A673 (cell line): ENCODE measurements around the gene PTCH2.

Experiments used
- CTCF ChIP-seq: fragments of 300-800, 200-600 bp; sonication (generic); conservative IDR thresholded peaks from 2 replicates; pipeline ENCODE4 v1.5.1; 2017; ENCODE audit warnings: low read depth, mild to moderate bottlenecking, antibody characterized with exemption, low read length, moderate library complexity, mixed read lengths
- EZH2 ChIP-seq: fragments of 200-600 bp; sonication (generic); IDR thresholded peaks from 2 replicates; pipeline ENCODE4 v1.6.1; 2017; ENCODE audit warnings: borderline replicate concordance, low read depth, mild to moderate bottlenecking, mixed read lengths, antibody characterized with exemption, low read length; ENCODE audit not compliant: poor library complexity, severe bottlenecking

GRCh38 chr1:44849575-44850132 is 6.6 kb upstream of the PTCH2 start:
- TF ChIP-seq CTCF = no peak
- TF ChIP-seq EZH2 = no peak
